Tibial artery (tissue), 4 donors: ENCODE measurements around the gene SHH.
"Not testable (repeated sequence)": the region's sequence is repeated elsewhere in the genome, so short reads cannot be mapped to it uniquely, and the experiment has no call there.

ENCODE experiments used
- DNase-seq, 2 donors: peaks; one replicate each; pipeline ENCODE4 v3.0.0-alpha.2; 2019
- H3K27ac ChIP-seq, 2 donors: fragments of 200-600 bp; sonication (generic) in 1 of 2; 1 replicate in 1 of 2; 2 replicates in 1 of 2; pipeline ENCODE4 v1.5.1; 2018 to 2019; ENCODE audit warnings: mild to moderate bottlenecking in 1 of 2
- H3K27me3 ChIP-seq, 2 donors: fragments of 200-600 bp; sonication (generic) in 1 of 2; one replicate each; pipeline versions ENCODE4 v1.5.1 to v1.6.0; 2016 to 2019
- H3K36me3 ChIP-seq, 3 donors: fragments of 200-600 bp; sonication (generic) in 2 of 3; one replicate each; pipeline ENCODE4 v1.5.1; 2016 to 2019; ENCODE audit warnings: mild to moderate bottlenecking in 2 of 3
- H3K4me1 ChIP-seq, 4 donors: fragments of 200-600 bp; sonication (generic) in 2 of 4; 1 replicate in 3 of 4; 2 replicates in 1 of 4; pipeline ENCODE4 v1.5.1; 2016 to 2019
- H3K4me3 ChIP-seq, 2 donors: fragments of 200-600 bp; sonication (generic) in 1 of 2; 1 replicate in 1 of 2; 2 replicates in 1 of 2; pipeline ENCODE4 v1.5.1; 2018 to 2019; ENCODE audit warnings: mild to moderate bottlenecking in 2 of 2
- H3K9me3 ChIP-seq, 3 donors: fragments of 200-600 bp; sonication (generic) in 1 of 3; one replicate each; pipeline ENCODE4 v1.5.1; 2016 to 2019
- CTCF ChIP-seq, 2 experiments: fragments of 200-600 bp in 1 of 2; fragments of 450-650 bp in 1 of 2; IDR thresholded peaks; one replicate each; pipeline ENCODE4 v1.5.1; 2017 to 2019; ENCODE audit warnings: antibody characterized with exemption in 2 of 2, mild to moderate bottlenecking in 1 of 2, moderate library complexity in 1 of 2
- intact Hi-C: fragments of 100-400 bp; cut with DNase I; formaldehyde crosslinking; loops from one replicate; pipeline ENCODE4 v1.15.0; 2023; ENCODE audit warnings: low total_unique reads

Gene SHH

GRCh38 chr7:155820788-155821187, 8.5 kb upstream of the SHH start:
- Histone ChIP-seq H3K4me1 (peaks cover 0 to 5% (median 2%) of the 10 kb centered on the region in 4 donors), H3K4me3 (no peak overlapping the region), H3K36me3 (no peaks in the 10 kb centered on the region), H3K27me3 (peaks cover 0 to 67% of the 10 kb centered on the region in 2 donors), H3K9me3 (no peaks in the 10 kb centered on the region), H3K27ac (no peak overlapping the region)
- intact Hi-C loops: no loop called here
- no peak for DNase-seq
- no peak for TF ChIP-seq CTCF (IDR thresholded peaks at IDR 0.05)

- H3K27ac ChIP-seq: no peak overlapping the region
- H3K27me3 ChIP-seq: peaks cover 0 to 70% of the 10 kb centered on the region in 2 donors
- H3K36me3 ChIP-seq: no peaks in the 10 kb centered on the region
- intact Hi-C loops: no loop called here
- H3K9me3 ChIP-seq: no peaks in the 10 kb centered on the region
- peaks cover 0 to 5% (median 2%) of the 10 kb centered on the region in 4 donors for H3K4me1 ChIP-seq
- TF ChIP-seq CTCF (IDR thresholded peaks at IDR 0.05): no peak
- no peak overlapping the region for H3K4me3 ChIP-seq
- DNase-seq: no peak
Observed at GRCh38 chr7:155820246-155820645, 8.0 kb upstream of the SHH start.

- H3K4me1 ChIP-seq: peaks cover 0 to 5% (median 2%) of the 10 kb centered on the region in 4 donors
- H3K27ac ChIP-seq: no peak overlapping the region
- H3K9me3 ChIP-seq: no peaks in the 10 kb centered on the region
- H3K36me3 ChIP-seq: no peaks in the 10 kb centered on the region
- no peak for DNase-seq
- no peak overlapping the region for H3K4me3 ChIP-seq
- peaks cover 0 to 77% of the 10 kb centered on the region in 2 donors for H3K27me3 ChIP-seq
- intact Hi-C loops: no loop called here
- TF ChIP-seq CTCF (IDR thresholded peaks at IDR 0.05): no peak
Observed at GRCh38 chr7:155819186-155819585, 6.9 kb upstream of the SHH start.

- Histone ChIP-seq H3K27me3 (peaks cover 0 to 79% of the 10 kb centered on the region in 2 donors), H3K4me1 (peaks cover 0 to 5% (median 2%) of the 10 kb centered on the region in 4 donors), H3K9me3 (no peaks in the 10 kb centered on the region), H3K27ac (no peak overlapping the region), H3K36me3 (no peaks in the 10 kb centered on the region), H3K4me3 (no peak overlapping the region)
- DNase-seq: no peak
- intact Hi-C loops: no loop called here
- TF ChIP-seq CTCF (IDR thresholded peaks at IDR 0.05): no peak
Observed at GRCh38 chr7:155818820-155819168, 6.5 kb upstream of the SHH start.

- Histone ChIP-seq H3K4me1 (peaks cover 0 to 5% (median 2%) of the 10 kb centered on the region in 4 donors), H3K36me3 (no peaks in the 10 kb centered on the region), H3K9me3 (no peaks in the 10 kb centered on the region), H3K27me3 (peaks cover 0 to 84% of the 10 kb centered on the region in 2 donors), H3K27ac (no peak overlapping the region), H3K4me3 (no peak overlapping the region)
- intact Hi-C loops: no loop called here
- no peak for TF ChIP-seq CTCF (IDR thresholded peaks at IDR 0.05)
- DNase-seq: no peak
Observed at GRCh38 chr7:155818154-155818819, 6.0 kb upstream of the SHH start.

GRCh38 chr7:155817515-155817914, 5.3 kb upstream of the SHH start:
- peaks cover 0 to 90% of the 10 kb centered on the region in 2 donors for H3K27me3 ChIP-seq
- DNase-seq: not testable (repeated sequence)

More at GRCh38 chr7:155817515-155817914, 5.3 kb upstream of the SHH start:
- H3K9me3 ChIP-seq, H3K4me3 ChIP-seq, H3K36me3 ChIP-seq, intact Hi-C loops, H3K27ac ChIP-seq, H3K4me1 ChIP-seq: not testable (repeated sequence)
